Small intestine (tissue), 7 donors: ENCODE data around the gene RCOR1. TPM values are rescaled to one million over a fixed set of nuclear protein-coding genes. Genes with fewer than 3 reads are reported as not detected.
"Not testable (repeated sequence)": the region's sequence is repeated elsewhere in the genome, so short reads cannot be mapped to it uniquely, and the experiment has no call there.

Experiments used
- DNase-seq, 2 donors: peaks; one replicate each; pipeline versions ENCODE4 v3.0.0 to v3.0.0-alpha.2; 2013
- FAIRE-seq: peaks from 2 replicates; lab custom pipeline; 2012; peaks lifted over from hg19 to GRCh38; lab: Jason Lieb, UNC
- H3K27ac ChIP-seq, 3 donors: one replicate each; pipeline ENCODE4 v1.5.1; 2013; ENCODE audit warnings: low read length in 2 of 3, mild to moderate bottlenecking in 2 of 3, control low read depth in 1 of 3, inconsistent platforms in 1 of 3, low read depth in 1 of 3, moderate library complexity in 1 of 3
- H3K27me3 ChIP-seq, 3 donors: one replicate each; pipeline ENCODE4 v1.6.1; 2013; ENCODE audit warnings: low read length in 3 of 3, inconsistent platforms in 1 of 3; ENCODE audit not compliant: control insufficient read depth in 3 of 3, insufficient read depth in 3 of 3
- H3K36me3 ChIP-seq, 3 donors: one replicate each; pipeline ENCODE4 v1.6.1; 2013; ENCODE audit warnings: low read length in 3 of 3, inconsistent platforms in 1 of 3, low read depth in 1 of 3, mild to moderate bottlenecking in 1 of 3, moderate library complexity in 1 of 3; ENCODE audit not compliant: control insufficient read depth in 3 of 3, insufficient read depth in 2 of 3
- H3K4me1 ChIP-seq, 3 donors: one replicate each; pipeline ENCODE4 v1.6.1; 2013; ENCODE audit warnings: low read length in 2 of 3, inconsistent platforms in 1 of 3, low read depth in 1 of 3, mild to moderate bottlenecking in 1 of 3, moderate library complexity in 1 of 3; ENCODE audit not compliant: control insufficient read depth in 3 of 3, insufficient read depth in 2 of 3
- H3K4me3 ChIP-seq, 3 donors: one replicate each; pipeline ENCODE4 v1.5.1; 2013; ENCODE audit warnings: low read length in 3 of 3, control low read depth in 1 of 3, inconsistent platforms in 1 of 3, low read depth in 1 of 3, mild to moderate bottlenecking in 1 of 3, moderate library complexity in 1 of 3
- H3K9me3 ChIP-seq, 2 donors: one replicate each; pipeline ENCODE4 v1.6.1; 2013; ENCODE audit warnings: low read depth in 1 of 2, low read length in 1 of 2; ENCODE audit not compliant: control insufficient read depth in 2 of 2, insufficient read depth in 1 of 2
- WGBS, 3 donors: extraction: QIAGEN DNeasy Blood & Tissue Kit; methylation state at CpG; one replicate each; pipeline ENCODE4 v1.1.7; 2013; 5-methylcytosine and 5-hydroxymethylcytosine counted together
- polyA plus RNA-seq, 4 donors: library from polyadenylated mRNA; stranded (reverse) in 3 of 4; unstranded in 1 of 4; fragments of 200-250 nt in 3 of 4; fragments of 120-200 nt in 1 of 4; gene quantifications; one replicate each; pipeline versions ENCODE4 v1.2.1 to v1.2.3, GENCODE V29; 2013
- donor health status: healthy with polysubstance abuse.
- donor health status: control.
- donor health status: control.
- donor health status: Bipolar disorder and iron deficiency.
- donor health status: healthy.

The RCOR1 gene
- polyA plus RNA-seq, 4 donors, result 9.2 to 22.6 (median 12.3) TPM

DNA sequence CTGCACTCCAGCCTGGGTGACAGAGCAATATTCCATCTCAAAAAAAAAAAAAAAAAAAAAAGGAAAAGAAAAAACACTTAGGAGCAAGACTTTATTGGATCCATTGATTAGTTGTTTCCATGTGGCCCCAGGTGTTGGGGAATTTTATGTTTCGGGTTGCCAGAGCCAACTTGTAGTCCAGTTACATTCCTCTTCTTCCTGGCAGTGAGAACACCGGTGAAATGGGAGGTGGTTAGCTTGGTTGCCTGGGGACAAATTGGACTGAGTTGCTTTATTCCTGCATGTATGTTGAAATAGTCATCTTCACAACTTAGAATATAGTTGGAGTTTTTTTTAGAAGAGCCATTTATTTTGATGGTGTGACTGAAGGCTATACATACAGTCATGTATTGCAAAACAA, 12.6 kb downstream of the RCOR1 start:
- no peak overlapping the region for H3K4me3 ChIP-seq
- peaks cover 0 to 25% (median 0%) of the 10 kb centered on the region in 3 donors for H3K36me3 ChIP-seq
- no peak for FAIRE-seq
- 75 to 82% (median 81%) methylated on average over 2 of the region's 2 CpGs for WGBS, 3 donors
- no peak for DNase-seq
- H3K27ac ChIP-seq, result no peak overlapping the region
- peaks cover 0 to 11% (median 0%) of the 10 kb centered on the region in 3 donors for H3K4me1 ChIP-seq
- H3K9me3 ChIP-seq, result no peaks in the 10 kb centered on the region
- no peaks in the 10 kb centered on the region for H3K27me3 ChIP-seq

GRCh38 chr14:102606296-102606695, 13.8 kb downstream of the RCOR1 start:
- Histone ChIP-seq H3K36me3 (peaks cover 0 to 27% (median 0%) of the 10 kb centered on the region in 3 donors), H3K27ac (no peak overlapping the region), H3K4me1 (peaks cover 0 to 11% (median 0%) of the 10 kb centered on the region in 3 donors), H3K9me3 (no peaks in the 10 kb centered on the region), H3K27me3 (no peaks in the 10 kb centered on the region), H3K4me3 (no peak overlapping the region)
- WGBS, 3 donors, result 79 to 85% (median 83%) methylated on average over 4 of the region's 4 CpGs
- FAIRE-seq, result no peak
- no peak for DNase-seq

DNA sequence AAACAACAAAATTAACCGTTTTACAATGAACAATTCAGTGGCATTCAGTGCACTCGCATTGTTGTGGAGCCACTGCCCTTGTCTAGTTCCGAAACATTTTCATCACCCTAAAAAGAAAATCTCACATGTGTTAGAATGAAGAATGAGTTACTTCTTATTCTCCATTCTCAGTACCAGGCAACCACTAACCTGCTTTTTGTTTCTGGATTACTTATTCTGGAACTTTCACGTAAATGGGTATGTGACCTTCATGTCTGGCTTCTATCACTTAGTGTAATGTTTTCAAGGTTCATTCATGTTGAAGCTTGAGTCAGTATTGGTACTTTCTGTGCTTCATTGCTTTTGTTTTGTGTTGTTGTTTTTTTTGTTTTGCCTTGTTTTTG, 15.6 kb downstream of the RCOR1 start:
- WGBS, 3 donors, result 72 to 85% (median 83%) methylated on average over 4 of the region's 4 CpGs
- no peak overlapping the region for H3K27ac ChIP-seq
- H3K9me3 ChIP-seq, result no peaks in the 10 kb centered on the region
- H3K36me3 ChIP-seq, result peaks cover 0 to 22% (median 2%) of the 10 kb centered on the region in 3 donors
- no peak for DNase-seq
- no peak overlapping the region for H3K4me3 ChIP-seq
- peaks cover 0 to 4% (median 0%) of the 10 kb centered on the region in 3 donors for H3K4me1 ChIP-seq
- FAIRE-seq, result no peak
- H3K27me3 ChIP-seq, result no peaks in the 10 kb centered on the region

DNA sequence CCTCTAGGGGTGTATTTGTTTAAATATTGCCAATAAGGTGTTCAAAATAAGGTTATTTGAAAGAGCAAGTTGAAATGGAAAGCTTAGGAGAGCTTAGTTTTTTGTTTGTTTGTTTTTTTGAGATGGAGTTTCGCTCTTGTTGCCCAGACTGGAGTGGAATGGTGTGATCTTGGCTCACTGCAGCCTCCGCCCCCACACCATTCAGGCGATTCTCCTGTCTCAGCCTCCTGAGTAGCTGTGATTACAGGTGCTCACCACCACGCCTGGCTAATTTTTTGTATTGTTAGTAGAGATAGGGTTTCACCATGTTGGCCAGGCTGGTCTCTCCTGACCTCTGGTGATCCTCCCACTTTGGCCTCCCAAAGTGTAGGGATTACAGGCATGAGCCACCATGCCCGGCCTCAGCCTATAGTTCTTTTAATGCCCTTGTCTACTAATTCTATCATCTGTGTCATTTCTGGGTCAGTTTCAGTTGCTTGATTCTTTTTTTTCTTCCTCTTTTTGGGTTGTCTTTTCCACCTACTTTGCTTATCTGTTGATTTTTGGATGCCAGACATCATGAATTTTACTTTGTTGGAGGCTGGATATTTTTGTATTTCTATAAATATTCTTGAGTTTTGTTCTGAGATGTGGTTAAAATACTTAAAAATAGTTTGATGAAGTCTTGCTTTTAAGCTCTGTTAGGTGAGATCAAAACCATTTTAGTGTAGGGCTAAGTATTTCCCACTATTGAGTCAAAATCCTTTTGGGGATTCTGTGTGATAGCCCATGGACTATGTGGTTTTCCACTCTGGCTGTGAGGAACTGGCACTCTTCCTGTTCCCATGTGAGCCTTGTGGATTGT, 18.7 kb downstream of the RCOR1 start:
- Histone ChIP-seq H3K9me3 (no peaks in the 10 kb centered on the region), H3K4me3 (no peak overlapping the region), H3K27ac (no peak overlapping the region), H3K4me1 (no peaks in the 10 kb centered on the region), H3K27me3 (no peaks in the 10 kb centered on the region), H3K36me3 (peaks cover 0 to 22% (median 2%) of the 10 kb centered on the region in 3 donors)
- 70 to 79% (median 78%) methylated on average over 5 of the region's 5 CpGs for WGBS, 3 donors
- DNase-seq (no peak), FAIRE-seq (no peak)

DNA sequence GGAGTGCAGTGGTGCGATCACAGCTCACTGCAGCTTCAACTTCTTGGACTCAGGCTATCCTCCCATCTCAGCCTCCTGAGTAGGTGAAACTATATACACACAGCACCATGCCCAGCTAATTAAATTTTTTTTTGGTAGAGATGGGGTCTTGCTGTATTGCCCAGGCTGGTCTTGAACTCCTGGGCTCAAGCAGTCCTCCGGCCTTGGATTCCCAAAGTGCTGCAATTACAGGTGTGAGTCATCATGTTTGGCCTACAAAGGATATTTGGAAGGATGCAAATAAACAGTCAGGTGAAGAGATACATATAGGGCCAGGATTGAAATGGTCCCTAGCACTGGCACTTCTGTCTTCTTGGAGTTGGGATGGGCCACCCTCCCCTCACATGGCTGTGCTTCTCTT, 23.9 kb downstream of the RCOR1 start:
- 84 to 86% (median 86%) methylated on average over 2 of the region's 2 CpGs for WGBS, 3 donors

DNA sequence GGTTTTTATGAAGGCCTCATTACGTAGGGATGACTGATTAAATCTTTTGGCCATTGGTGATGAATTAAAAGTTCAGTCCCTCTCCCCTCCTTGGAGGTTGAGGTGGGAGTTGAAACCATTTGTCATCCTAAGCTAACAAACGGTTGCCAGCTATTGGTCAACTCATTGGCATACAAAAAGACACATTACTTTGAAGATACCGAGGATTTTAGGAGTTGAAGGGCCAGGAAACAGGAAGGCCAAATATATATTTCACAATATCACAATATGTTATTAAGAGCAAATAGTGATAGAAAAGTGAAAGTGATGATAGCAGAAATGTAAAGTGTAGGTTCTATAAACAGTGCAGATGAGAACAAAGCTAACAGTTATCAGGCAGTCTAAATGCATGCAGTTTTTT, 24.4 kb downstream of the RCOR1 start:
- DNase-seq, result no peak
- Histone ChIP-seq H3K27ac (no peak overlapping the region), H3K36me3 (peaks cover 0 to 9% (median 2%) of the 10 kb centered on the region in 3 donors), H3K4me1 (no peaks in the 10 kb centered on the region), H3K4me3 (no peak overlapping the region), H3K9me3 (no peaks in the 10 kb centered on the region), H3K27me3 (no peaks in the 10 kb centered on the region)
- WGBS, 3 donors, result 25 to 38% (median 27%) methylated on average over 3 of the region's 3 CpGs
- no peak for FAIRE-seq

More for the DNA sequence above, 23.9 kb downstream of the RCOR1 start:
- H3K9me3 ChIP-seq, result no peaks in the 10 kb centered on the region
- no peak overlapping the region for H3K27ac ChIP-seq
- no peak for FAIRE-seq
- no peak for DNase-seq
- no peaks in the 10 kb centered on the region for H3K4me1 ChIP-seq
- H3K36me3 ChIP-seq, result peaks cover 0 to 10% (median 2%) of the 10 kb centered on the region in 3 donors
- H3K27me3 ChIP-seq, result no peaks in the 10 kb centered on the region
- no peak overlapping the region for H3K4me3 ChIP-seq

DNA sequence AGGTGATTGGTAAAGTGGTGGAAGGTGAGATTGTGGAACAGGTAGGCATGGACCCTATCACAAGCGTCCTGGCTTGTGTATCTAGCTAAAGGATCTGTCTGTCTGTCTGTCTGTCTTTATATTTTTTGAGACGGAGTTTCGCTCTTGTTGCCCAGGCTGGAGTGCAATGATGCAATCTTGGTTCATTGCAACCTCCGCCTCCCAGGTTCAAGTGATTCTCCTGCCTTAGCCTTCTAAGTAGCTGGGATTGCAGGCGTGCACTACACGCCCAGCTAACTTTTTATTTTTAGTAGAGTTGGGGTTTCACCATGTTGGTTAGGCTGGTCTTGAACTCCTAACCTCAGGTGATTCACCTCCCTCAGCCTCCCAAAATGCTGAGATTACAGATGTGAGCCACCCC, 26.6 kb downstream of the RCOR1 start:
- WGBS, 3 donors, result 88 to 94% (median 93%) methylated on average over 6 of the region's 6 CpGs
- not testable (repeated sequence) for H3K36me3 ChIP-seq, H3K9me3 ChIP-seq, H3K27me3 ChIP-seq, H3K27ac ChIP-seq, DNase-seq, FAIRE-seq, H3K4me1 ChIP-seq, H3K4me3 ChIP-seq

DNA sequence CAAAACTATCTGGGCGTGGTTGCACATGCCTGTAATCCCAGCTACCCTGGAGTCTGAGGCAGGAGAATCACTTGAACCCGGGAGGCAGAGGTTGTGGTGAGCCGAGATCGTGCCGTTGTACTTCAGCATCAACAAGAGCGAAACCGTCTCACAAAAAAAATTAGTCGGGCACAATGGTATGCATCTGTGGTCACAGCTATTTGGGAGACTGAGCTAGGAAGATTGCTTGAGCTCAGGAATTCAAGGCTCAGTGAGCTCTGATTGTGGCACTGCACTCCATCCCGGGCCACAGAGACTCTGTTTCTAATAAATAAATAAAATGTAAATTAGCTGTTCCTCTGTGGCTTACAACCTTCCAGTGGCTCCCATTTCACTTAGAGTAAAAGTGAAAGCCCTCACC, 28.0 kb downstream of the RCOR1 start:
- WGBS, 3 donors, result 90 to 96% (median 95%) methylated on average over 9 of the region's 9 CpGs
- Histone ChIP-seq H3K4me3 (no peak overlapping the region), H3K4me1 (no peaks in the 10 kb centered on the region), H3K36me3 (peaks cover 0 to 5% (median 0%) of the 10 kb centered on the region in 3 donors), H3K27ac (no peak overlapping the region), H3K27me3 (no peaks in the 10 kb centered on the region), H3K9me3 (no peaks in the 10 kb centered on the region)
- no peak for DNase-seq
- FAIRE-seq, result no peak
